ENCODE measurements around the gene DNMT3A. TPM values are rescaled to one million over a fixed set of nuclear protein-coding genes. Genes with fewer than 3 reads are reported as not detected.
A peak's percentile ranks its signal among the peaks of the same experiment; 100 is the strongest.

The DNMT3A gene
- total RNA-seq, 2 donors from 2014 or later = 8.9 to 32.2 TPM

- Mint-ChIP-seq H3K4me3 (no peak overlapping the region), H3K4me1 (ENCODE audit: low read depth in 2 of 2) (peaks cover 41 to 45% of the 10 kb centered on the region in 2 donors), H3K36me3 (no peaks in the 10 kb centered on the region), H3K9me3 (no peaks in the 10 kb centered on the region), H3K27me3 (peaks cover 0 to 9% of the 10 kb centered on the region in 2 donors), H3K27ac (no peak overlapping the region)
- no peak for DNase-seq (ENCODE audit: low spot score)
- no peak for ATAC-seq
Observed at GRCh38 chr2:25320077-25320476, 21.6 kb downstream of the DNMT3A start.

GRCh38 chr2:25316101-25316500 lies 25.6 kb downstream of the DNMT3A start:
- Mint-ChIP-seq H3K9me3 (no peaks in the 10 kb centered on the region), H3K27me3 (peaks cover 0 to 3% of the 10 kb centered on the region in 2 donors), H3K36me3 (no peaks in the 10 kb centered on the region), H3K27ac (peak overlapping the region in 1 of 2 donors; percentile 70), H3K4me1 (ENCODE audit: low read depth in 2 of 2) (peaks cover 12 to 14% of the 10 kb centered on the region in 2 donors), H3K4me3 (no peak overlapping the region)
- DNase-seq (ENCODE audit: low spot score) (no peak), ATAC-seq (no peak)

GRCh38 chr2:25315316-25315680 lies 26.4 kb downstream of the DNMT3A start:
- H3K9me3 Mint-ChIP-seq = no peaks in the 10 kb centered on the region

GRCh38 chr2:25314514-25315315 lies 27.0 kb downstream of the DNMT3A start:
- Mint-ChIP-seq H3K36me3 (no peaks in the 10 kb centered on the region), H3K4me1 (ENCODE audit: low read depth in 2 of 2) (peaks cover 16 to 18% of the 10 kb centered on the region in 2 donors), H3K4me3 (no peak overlapping the region)

More at GRCh38 chr2:25315316-25315680, 26.4 kb downstream of the DNMT3A start:
- H3K27ac Mint-ChIP-seq = no peak overlapping the region
- no peak overlapping the region for H3K4me3 Mint-ChIP-seq
- ATAC-seq = peak in 1 of 2 donors; percentile 4
- H3K27me3 Mint-ChIP-seq = peaks cover 0 to 3% of the 10 kb centered on the region in 2 donors
- no peak for DNase-seq (ENCODE audit: low spot score)
- H3K4me1 Mint-ChIP-seq (ENCODE audit: low read depth in 2 of 2) = peaks cover 16 to 18% of the 10 kb centered on the region in 2 donors
- H3K36me3 Mint-ChIP-seq = no peaks in the 10 kb centered on the region

GRCh38 chr2:25313711-25314513 lies 27.8 kb downstream of the DNMT3A start:
- peak overlapping the region in 1 of 2 donors; percentile 66 for H3K27ac Mint-ChIP-seq
- no peaks in the 10 kb centered on the region for H3K9me3 Mint-ChIP-seq
- H3K4me1 Mint-ChIP-seq (ENCODE audit: low read depth in 2 of 2) = peaks cover 16 to 22% of the 10 kb centered on the region in 2 donors
- H3K4me3 Mint-ChIP-seq = no peak overlapping the region
- H3K36me3 Mint-ChIP-seq = no peaks in the 10 kb centered on the region
- DNase-seq (ENCODE audit: low spot score) (no peak), ATAC-seq (peak; percentile 12 to 45)
- peaks cover 0 to 3% of the 10 kb centered on the region in 2 donors for H3K27me3 Mint-ChIP-seq

More at GRCh38 chr2:25314514-25315315, 27.0 kb downstream of the DNMT3A start:
- Mint-ChIP-seq H3K27me3 (peaks cover 0 to 3% of the 10 kb centered on the region in 2 donors), H3K9me3 (no peaks in the 10 kb centered on the region), H3K27ac (peak overlapping the region in 1 of 2 donors; percentile 66)
- peak; percentile 78 for DNase-seq (ENCODE audit: low spot score)
- peak; percentile 88 to 94 for ATAC-seq

- Mint-ChIP-seq H3K36me3 (no peaks in the 10 kb centered on the region), H3K9me3 (no peaks in the 10 kb centered on the region), H3K4me3 (peak overlapping the region; percentile 6), H3K4me1 (ENCODE audit: low read depth in 2 of 2) (peaks cover 16 to 27% of the 10 kb centered on the region in 2 donors), H3K27ac (peak overlapping the region in 1 of 2 donors; percentile 66), H3K27me3 (peaks cover 0 to 3% of the 10 kb centered on the region in 2 donors)
- ATAC-seq = no peak
- DNase-seq (ENCODE audit: low spot score) = no peak
Observed at GRCh38 chr2:25312958-25313710, 28.6 kb downstream of the DNMT3A start.

- Mint-ChIP-seq H3K4me1 (ENCODE audit: low read depth in 2 of 2) (peaks cover 16 to 28% of the 10 kb centered on the region in 2 donors), H3K27ac (no peak overlapping the region), H3K4me3 (no peak overlapping the region), H3K36me3 (no peaks in the 10 kb centered on the region), H3K27me3 (peaks cover 0 to 3% of the 10 kb centered on the region in 2 donors), H3K9me3 (no peaks in the 10 kb centered on the region)
- DNase-seq (ENCODE audit: low spot score) (no peak), ATAC-seq (no peak)
Observed at GRCh38 chr2:25311865-25312575, 29.7 kb downstream of the DNMT3A start.

- Mint-ChIP-seq H3K4me3 (no peak overlapping the region), H3K27ac (no peak overlapping the region), H3K4me1 (ENCODE audit: low read depth in 2 of 2) (peaks cover 11 to 28% of the 10 kb centered on the region in 2 donors), H3K27me3 (no peaks in the 10 kb centered on the region), H3K36me3 (no peaks in the 10 kb centered on the region), H3K9me3 (no peaks in the 10 kb centered on the region)
- DNase-seq (ENCODE audit: low spot score) (no peak), ATAC-seq (no peak)
Observed at GRCh38 chr2:25310965-25311864, 30.5 kb downstream of the DNMT3A start.

GRCh38 chr2:25310709-25310964 lies 31.1 kb downstream of the DNMT3A start:
- Mint-ChIP-seq H3K4me3 (no peak overlapping the region), H3K36me3 (no peaks in the 10 kb centered on the region), H3K27me3 (no peaks in the 10 kb centered on the region), H3K9me3 (no peaks in the 10 kb centered on the region), H3K27ac (no peak overlapping the region), H3K4me1 (ENCODE audit: low read depth in 2 of 2) (peaks cover 10 to 31% of the 10 kb centered on the region in 2 donors)
- no peak for DNase-seq (ENCODE audit: low spot score)
- ATAC-seq = no peak

GRCh38 chr2:25309402-25309801 lies 32.3 kb downstream of the DNMT3A start:
- no peaks in the 10 kb centered on the region for H3K36me3 Mint-ChIP-seq
- H3K27ac Mint-ChIP-seq = no peak overlapping the region
- no peak for DNase-seq (ENCODE audit: low spot score)
- H3K4me1 Mint-ChIP-seq (ENCODE audit: low read depth in 2 of 2) = peaks cover 15 to 40% of the 10 kb centered on the region in 2 donors
- ATAC-seq = peak; percentile 52 to 65
- H3K9me3 Mint-ChIP-seq = no peaks in the 10 kb centered on the region
- H3K27me3 Mint-ChIP-seq = peaks cover 0 to 5% of the 10 kb centered on the region in 2 donors
- H3K4me3 Mint-ChIP-seq = no peak overlapping the region

GRCh38 chr2:25308599-25308998 lies 33.1 kb downstream of the DNMT3A start:
- no peak for ATAC-seq
- Mint-ChIP-seq H3K4me3 (no peak overlapping the region), H3K4me1 (ENCODE audit: low read depth in 2 of 2) (peaks cover 15 to 47% of the 10 kb centered on the region in 2 donors), H3K9me3 (no peaks in the 10 kb centered on the region), H3K27me3 (peaks cover 0 to 5% of the 10 kb centered on the region in 2 donors), H3K36me3 (no peaks in the 10 kb centered on the region), H3K27ac (no peak overlapping the region)
- DNase-seq (ENCODE audit: low spot score) = no peak

GRCh38 chr2:25307949-25308557 lies 33.7 kb downstream of the DNMT3A start:
- Mint-ChIP-seq H3K27me3 (peaks cover 0 to 5% of the 10 kb centered on the region in 2 donors), H3K9me3 (no peaks in the 10 kb centered on the region), H3K36me3 (no peaks in the 10 kb centered on the region), H3K4me1 (ENCODE audit: low read depth in 2 of 2) (peaks cover 15 to 47% of the 10 kb centered on the region in 2 donors), H3K27ac (no peak overlapping the region), H3K4me3 (no peak overlapping the region)
- no peak for DNase-seq (ENCODE audit: low spot score)
- no peak for ATAC-seq
